SU-DHL-6 (cell line): ENCODE measurements around the gene HINT1.

Source experiments
- H2AFZ ChIP-seq: fragments of 200-600 bp; sonication (generic); 2 replicates; pipeline ENCODE4 v1.6.1; 2014; ENCODE audit warnings: low read depth, mild to moderate bottlenecking, moderate library complexity, mixed read lengths, antibody characterized with exemption, low read length; ENCODE audit not compliant: severe bottlenecking
- H3F3A ChIP-seq: fragments of 200-600 bp; shearing (Covaris generic); 2 replicates; pipeline ENCODE4 v1.6.0; 2016; ENCODE audit warnings: antibody characterized with exemption, mild to moderate bottlenecking; ENCODE audit not compliant: insufficient read depth
- H3K27ac ChIP-seq: fragments of 200-600 bp; sonication (generic); 2 replicates; pipeline ENCODE4 v1.5.1; 2016; ENCODE audit warnings: low read depth, mild to moderate bottlenecking, low read length, moderate library complexity, mixed read lengths
- H3K27me3 ChIP-seq: fragments of 200-600 bp; sonication (generic), shearing (Covaris generic); 2 replicates; pipeline ENCODE4 v1.6.0; 2014; ENCODE audit warnings: mild to moderate bottlenecking, low read length
- H3K36me3 ChIP-seq: fragments of 200-600 bp; sonication (generic); 2 replicates; pipeline ENCODE4 v1.6.1; 2014; ENCODE audit warnings: mild to moderate bottlenecking, low read length, mixed read lengths
- H3K4me2 ChIP-seq: fragments of 300-600, 200-600 bp; shearing (Covaris generic), sonication (generic); 2 replicates; pipeline ENCODE4 v1.6.0; 2014; ENCODE audit warnings: low read length, low read depth, mild to moderate bottlenecking; ENCODE audit not compliant: poor library complexity, severe bottlenecking
- H3K4me3 ChIP-seq: fragments of 200-600 bp; sonication (generic); 2 replicates; pipeline ENCODE4 v1.5.1; 2014; ENCODE audit warnings: antibody characterized with exemption, low read length, mild to moderate bottlenecking, mixed read lengths; ENCODE audit not compliant: insufficient read depth, poor library complexity, severe bottlenecking
- H3K79me2 ChIP-seq: fragments of 200-600 bp; sonication (generic); 2 replicates; pipeline ENCODE4 v1.6.1; 2014; ENCODE audit warnings: mild to moderate bottlenecking, low read length, moderate library complexity; ENCODE audit not compliant: insufficient read depth
- H3K9ac ChIP-seq: fragments of 200-600 bp; sonication (generic); 2 replicates; pipeline ENCODE4 v1.7.0; 2014; ENCODE audit warnings: mild to moderate bottlenecking, low read length
- H3K9me2 ChIP-seq: fragments of 200-600 bp; sonication (generic); replicated peaks from 2 replicates; pipeline ENCODE4 v1.6.1; 2014; ENCODE audit warnings: low read length; ENCODE audit not compliant: insufficient read depth
- H3K9me3 ChIP-seq: fragments of 200-600 bp; sonication (generic); 2 replicates; pipeline ENCODE4 v1.6.1; 2014; ENCODE audit warnings: low read length, mixed read lengths; ENCODE audit not compliant: insufficient read depth
- H4K20me1 ChIP-seq: fragments of 200-600 bp; sonication (generic); 2 replicates; pipeline ENCODE4 v1.6.1; 2014; ENCODE audit warnings: low read depth, mild to moderate bottlenecking, antibody characterized with exemption, low read length, moderate library complexity, mixed read lengths
- CTCF ChIP-seq: fragments of 200-600 bp; sonication (generic); IDR thresholded peaks from one replicate; pipeline ENCODE4 v1.5.1; 2017; ENCODE audit warnings: antibody characterized with exemption, mild to moderate bottlenecking, low read length, moderate library complexity; ENCODE audit not compliant: insufficient read depth, poor library complexity, severe bottlenecking
- EZH2phosphoT487 ChIP-seq: fragments of 200-600 bp; sonication (generic), shearing (Covaris generic); conservative IDR thresholded peaks from 2 replicates; pipeline ENCODE4 v1.6.1; 2018; ENCODE audit warnings: mild to moderate bottlenecking, antibody characterized with exemption, low read length, moderate library complexity, mixed read lengths

The HINT1 gene

DNA sequence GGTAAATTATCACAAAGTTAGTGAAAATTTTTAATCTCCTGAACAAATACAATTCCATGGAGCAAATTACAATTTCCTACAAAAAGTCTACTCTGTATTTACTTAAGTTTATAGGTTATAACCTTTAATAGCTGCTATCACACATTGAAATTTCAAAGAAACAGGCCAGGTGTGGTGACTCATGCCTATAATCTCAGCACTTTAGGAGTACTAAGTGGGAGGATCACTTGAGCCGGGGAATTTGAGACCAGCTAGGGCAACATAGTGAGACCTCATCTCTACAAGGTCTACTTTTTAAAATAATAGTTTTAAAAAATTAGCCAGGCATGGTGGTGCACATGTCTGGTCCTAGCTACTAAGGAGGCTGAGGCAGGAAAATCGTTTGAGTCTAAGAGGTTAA is 50.3 kb downstream of the HINT1 start:
- Histone ChIP-seq H3K27me3 (no peaks in the 10 kb centered on the region), H3K9ac (no peak overlapping the region), H3K9me3 (no peaks in the 10 kb centered on the region), H3K79me2 (no peaks in the 10 kb centered on the region), H3F3A (no peaks in the 10 kb centered on the region), H2AFZ (no peak overlapping the region), H3K9me2 (no peaks in the 10 kb centered on the region), H4K20me1 (no peaks in the 10 kb centered on the region), H3K4me2 (no peak overlapping the region), H3K27ac (no peak overlapping the region), H3K4me3 (no peak overlapping the region), H3K36me3 (no peaks in the 10 kb centered on the region)
- TF ChIP-seq EZH2phosphoT487 = no peak
- no peak for TF ChIP-seq CTCF

DNA sequence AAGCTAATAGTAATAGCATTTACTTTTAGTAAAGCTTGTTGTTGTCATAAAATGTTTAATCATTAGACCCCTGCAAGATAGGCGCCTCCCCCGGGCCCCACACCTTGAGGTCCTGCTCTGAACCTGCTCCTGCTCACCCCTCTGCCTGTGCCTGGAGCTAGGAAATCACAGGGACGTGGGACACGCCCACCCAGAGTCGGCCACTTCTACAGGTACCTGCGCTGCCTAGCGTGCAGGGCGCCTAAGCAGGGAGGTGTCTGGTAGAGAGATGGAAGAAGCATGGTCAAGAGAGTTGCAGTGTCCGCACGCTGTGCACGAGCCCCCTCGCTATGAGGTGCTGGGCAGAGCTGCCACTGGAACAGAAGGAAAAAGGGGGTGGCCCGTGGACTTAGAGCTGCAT is 52.6 kb downstream of the HINT1 start:
- H3F3A ChIP-seq = no peaks in the 10 kb centered on the region
- no peaks in the 10 kb centered on the region for H3K36me3 ChIP-seq
- H3K4me3 ChIP-seq = no peak overlapping the region
- no peaks in the 10 kb centered on the region for H3K79me2 ChIP-seq
- no peaks in the 10 kb centered on the region for H3K27me3 ChIP-seq
- TF ChIP-seq CTCF = no peak
- no peak for TF ChIP-seq EZH2phosphoT487
- no peak overlapping the region for H3K9ac ChIP-seq
- no peak overlapping the region for H3K4me2 ChIP-seq
- no peaks in the 10 kb centered on the region for H3K9me3 ChIP-seq
- H3K27ac ChIP-seq = no peak overlapping the region
- H4K20me1 ChIP-seq = no peaks in the 10 kb centered on the region
- no peak overlapping the region for H2AFZ ChIP-seq
- H3K9me2 ChIP-seq = no peaks in the 10 kb centered on the region

DNA sequence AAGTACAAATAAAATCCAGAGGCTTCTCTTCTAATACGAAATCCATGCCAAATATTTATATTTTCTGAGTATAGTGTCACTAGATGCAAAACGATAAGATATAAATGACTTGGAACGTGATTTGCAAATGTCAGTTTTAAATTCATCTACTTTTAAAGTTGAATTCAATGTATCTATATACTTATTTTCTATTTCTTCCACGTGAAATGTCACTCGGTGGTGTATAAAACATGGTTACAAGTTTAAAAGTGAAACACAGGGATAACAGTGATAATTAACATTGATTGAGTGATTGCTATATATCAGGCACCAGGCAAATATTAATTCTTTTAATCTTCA is 54.8 kb downstream of the HINT1 start:
- Histone ChIP-seq H4K20me1 (no peaks in the 10 kb centered on the region), H3K27me3 (no peaks in the 10 kb centered on the region), H3K4me3 (no peak overlapping the region), H3K36me3 (no peaks in the 10 kb centered on the region), H3K9ac (no peak overlapping the region), H3K9me2 (no peaks in the 10 kb centered on the region), H2AFZ (no peak overlapping the region), H3K79me2 (no peaks in the 10 kb centered on the region), H3K9me3 (no peaks in the 10 kb centered on the region), H3F3A (no peaks in the 10 kb centered on the region), H3K4me2 (no peak overlapping the region), H3K27ac (no peak overlapping the region)
- TF ChIP-seq CTCF (no peak), EZH2phosphoT487 (no peak)

DNA sequence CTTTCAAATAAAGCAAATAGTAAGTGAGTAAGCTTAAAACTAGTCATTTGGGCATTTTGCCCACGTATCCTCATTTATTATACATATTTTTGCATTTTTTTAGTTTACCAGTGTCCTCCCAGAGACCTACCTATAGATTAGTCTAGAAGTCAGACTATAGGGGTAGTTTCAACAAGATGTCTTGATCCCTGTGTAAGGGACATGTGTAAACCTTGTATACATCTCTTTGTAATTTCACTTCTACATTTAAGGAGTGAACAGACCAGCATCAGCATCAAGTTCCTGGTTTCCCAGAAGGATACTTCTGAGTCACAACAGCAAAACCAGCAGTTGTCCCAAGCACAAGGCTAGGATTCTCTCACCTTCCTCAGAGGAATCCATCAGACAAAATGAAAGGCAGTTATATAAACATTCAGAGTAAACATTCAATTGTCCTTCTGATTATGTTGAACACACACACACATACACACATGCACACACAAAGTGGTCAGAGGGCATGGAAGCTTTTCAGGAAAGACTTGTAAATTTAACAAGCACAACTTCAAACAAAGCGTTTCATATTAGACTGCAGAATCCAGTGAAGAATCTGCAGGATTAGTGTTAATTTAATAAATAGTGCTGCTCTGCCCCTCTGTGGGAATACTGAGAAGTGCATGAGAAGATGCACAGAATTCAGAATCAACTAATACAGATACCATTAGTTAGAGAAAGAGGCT is 55.4 kb downstream of the HINT1 start:
- H3K4me3 ChIP-seq = no peak overlapping the region
- peak; percentile 69 for TF ChIP-seq CTCF
- TF ChIP-seq EZH2phosphoT487 = no peak
- H4K20me1 ChIP-seq = no peaks in the 10 kb centered on the region
- H3K9me2 ChIP-seq = no peaks in the 10 kb centered on the region
- no peak overlapping the region for H3K4me2 ChIP-seq
- H3F3A ChIP-seq = no peaks in the 10 kb centered on the region
- no peak overlapping the region for H2AFZ ChIP-seq
- H3K9me3 ChIP-seq = no peaks in the 10 kb centered on the region
- no peaks in the 10 kb centered on the region for H3K36me3 ChIP-seq
- no peaks in the 10 kb centered on the region for H3K79me2 ChIP-seq
- no peak overlapping the region for H3K27ac ChIP-seq
- H3K9ac ChIP-seq = no peak overlapping the region
- no peaks in the 10 kb centered on the region for H3K27me3 ChIP-seq
